PC-3 (cell line): ENCODE results near the gene PEX5L. TPM values are rescaled to one million over a fixed set of nuclear protein-coding genes. Genes with fewer than 3 reads are reported as not detected.

Experiments
- ATAC-seq: fragments of 200-7000 bp; cut with Tn5 transposase; 2 replicates; pipeline ENCODE4 v1.9.1; 2020; ENCODE audit warnings: mild to moderate bottlenecking, moderate library complexity
- BruUV-seq: library from RNA; stranded (reverse); fragments of 400-500 nt; replicated peaks from 2 replicates; lab custom pipeline; 2021; lab: Mats Ljungman, UMichigan
- CTCF ChIA-PET: fragments of 300-600 bp; sonication (Branson Sonifier 250); formaldehyde crosslinking; loops from one replicate; lab custom pipeline; 2022; ENCODE audit warnings: antibody characterized with exemption; lab: Charles Lee
- POLR2A ChIA-PET: fragments of 300-600 bp; sonication (Branson Sonifier 250); formaldehyde crosslinking; loops from one replicate; lab custom pipeline; 2022; ENCODE audit warnings: antibody characterized with exemption; ENCODE audit not compliant: unreplicated experiment; lab: Charles Lee
- DNase-seq: peaks from one replicate; pipeline ENCODE4 v3.0.0-alpha.2; 2015
- H2AFZ ChIP-seq: fragments of 300-600 bp; sonication (generic); 2 replicates; pipeline ENCODE4 v1.6.0; 2016; ENCODE audit warnings: antibody characterized with exemption, low read length
- H3F3A ChIP-seq: fragments of 300-600 bp; sonication (generic); one replicate; pipeline ENCODE4 v1.6.0; 2017; ENCODE audit warnings: antibody characterized with exemption, low read length, control low read depth, mild to moderate bottlenecking; ENCODE audit not compliant: unreplicated experiment
- H3K27ac ChIP-seq: fragments of 300-600 bp; sonication (generic); 2 replicates; pipeline ENCODE4 v1.5.1; 2016; ENCODE audit warnings: mild to moderate bottlenecking, low read length
- H3K27me3 ChIP-seq: fragments of 300-600 bp; sonication (generic); 2 replicates; pipeline ENCODE4 v1.6.1; 2016; ENCODE audit warnings: low read length, mixed read lengths
- H3K36me3 ChIP-seq: fragments of 300-600 bp; sonication (generic); 2 replicates; pipeline ENCODE4 v1.6.1; 2016; ENCODE audit warnings: low read depth, mixed run types, low read length, mixed read lengths
- H3K4me1 ChIP-seq: fragments of 300-600 bp; sonication (generic); 2 replicates; pipeline ENCODE4 v1.5.1; 2016; ENCODE audit warnings: low read length; ENCODE audit not compliant: insufficient read depth
- H3K4me2 ChIP-seq: fragments of 300-600 bp; sonication (generic); 2 replicates; pipeline ENCODE4 v1.6.0; 2016; ENCODE audit warnings: low read length
- H3K4me3 ChIP-seq: fragments of 300-600 bp; sonication (generic); 2 replicates; pipeline ENCODE4 v1.5.1; 2016; ENCODE audit warnings: mild to moderate bottlenecking, low read length, mixed read lengths
- H3K79me2 ChIP-seq: fragments of 300-600 bp; sonication (generic); 2 replicates; pipeline ENCODE4 v1.6.1; 2017; ENCODE audit warnings: low read length, mixed read lengths
- H3K9ac ChIP-seq: fragments of 300-600 bp; sonication (generic); 2 replicates; pipeline ENCODE4 v1.6.0; 2016; ENCODE audit warnings: mild to moderate bottlenecking, low read length
- H3K9me2 ChIP-seq: fragments of 300-600 bp; sonication (generic); replicated peaks from 2 replicates; pipeline ENCODE4 v1.6.1; 2016; ENCODE audit warnings: mixed run types, low read length, mixed read lengths
- H3K9me3 ChIP-seq: fragments of 300-600 bp; sonication (generic); 2 replicates; pipeline ENCODE4 v1.6.1; 2016; ENCODE audit warnings: low read length, mixed read lengths
- H4K20me1 ChIP-seq: fragments of 300-600 bp; sonication (generic); 2 replicates; pipeline ENCODE4 v1.6.1; 2016; ENCODE audit warnings: low read length, mixed read lengths
- CTCF ChIP-seq: fragments of 300-600 bp; sonication (generic); conservative IDR thresholded peaks from 2 replicates; pipeline ENCODE4 v1.5.1; 2017; ENCODE audit warnings: antibody characterized with exemption, low read depth, mild to moderate bottlenecking, low read length
- EZH2 ChIP-seq: fragments of 300-600 bp; sonication (generic); IDR thresholded peaks from one replicate; pipeline ENCODE4 v1.6.1; 2017; ENCODE audit warnings: antibody characterized with exemption, mild to moderate bottlenecking, low read length; ENCODE audit not compliant: unreplicated experiment
- EZH2phosphoT487 ChIP-seq: fragments of 300-600 bp; sonication (generic); IDR thresholded peaks from 2 replicates; pipeline ENCODE4 v1.6.1; 2018; ENCODE audit warnings: mild to moderate bottlenecking, antibody characterized with exemption, low read length, borderline replicate concordance
- intact Hi-C: fragments of 100-400 bp; cut with micrococcal nuclease; formaldehyde crosslinking; loops from 2 replicates; pipeline ENCODE4 v1.9.0; 2023
- total RNA-seq: library from RNA; depleted of rRNA; stranded (reverse); fragments of >200 nt; gene quantifications from 2 replicates; pipeline ENCODE4 v1.2.3, GENCODE V29; 2014

Gene PEX5L
- total RNA-seq, 1 experiment from 2014 or later, result 0.69 TPM

- Histone ChIP-seq H3K9me2 (0 out of 2 replicates have a peak, but pooled peaks cover 3% of the 10 kb centered on the region), H3F3A (no peaks in the 10 kb centered on the region), H4K20me1 (no peaks in the 10 kb centered on the region), H3K36me3 (no peaks in the 10 kb centered on the region), H3K9ac (no peak overlapping the region), H3K79me2 (no peaks in the 10 kb centered on the region), H3K4me3 (no peak overlapping the region), H3K4me2 (no peak overlapping the region), H2AFZ (no peak overlapping the region), H3K27me3 (no peaks in the 10 kb centered on the region), H3K27ac (no peak overlapping the region), H3K9me3 (no peaks in the 10 kb centered on the region), H3K4me1 (no peaks in the 10 kb centered on the region)
- intact Hi-C loops, result no loop called here
- ATAC-seq (no peak), DNase-seq (no peak)
- BruUV-seq, result no TSS peak
- ChIA-PET POLR2A (no interaction called here), CTCF (interaction anchor here (0.6 kb wide), 1 partner anchor 423 kb away, joined by 4 read pairs; no protein-coding TSS in a partner anchor)
- TF ChIP-seq CTCF (no peak), EZH2 (no peak), EZH2phosphoT487 (no peak)
Measured at GRCh38 chr3:180072786-180073185, 36.0 kb upstream of the PEX5L start.

- ChIA-PET CTCF (no interaction called here), POLR2A (interaction anchor here (0.6 kb wide), 1 partner anchor 38 kb away, joined by 3 read pairs; no protein-coding TSS in a partner anchor)
- Histone ChIP-seq H3K27me3 (no peaks in the 10 kb centered on the region), H3K27ac (no peak overlapping the region), H2AFZ (no peak overlapping the region), H3F3A (no peaks in the 10 kb centered on the region), H3K9ac (no peak overlapping the region), H3K4me1 (no peaks in the 10 kb centered on the region), H3K9me3 (no peaks in the 10 kb centered on the region), H3K4me2 (no peak overlapping the region), H3K79me2 (no peaks in the 10 kb centered on the region), H3K4me3 (no peak overlapping the region), H4K20me1 (no peaks in the 10 kb centered on the region), H3K36me3 (no peaks in the 10 kb centered on the region), H3K9me2 (0 out of 2 replicates have a peak, but pooled peaks cover 3% of the 10 kb centered on the region)
- TF ChIP-seq EZH2phosphoT487, result no peak
- TF ChIP-seq EZH2, result no peak
- TF ChIP-seq CTCF, result no peak
- intact Hi-C loops, result no loop called here
- DNase-seq, result no peak
- no TSS peak for BruUV-seq
- no peak for ATAC-seq
Measured at GRCh38 chr3:180070925-180071324, 34.2 kb upstream of the PEX5L start.

- no TSS peak for BruUV-seq
- Histone ChIP-seq H3F3A (no peaks in the 10 kb centered on the region), H3K27ac (no peak overlapping the region), H3K9me3 (no peaks in the 10 kb centered on the region), H3K9ac (no peak overlapping the region), H3K36me3 (no peaks in the 10 kb centered on the region), H3K27me3 (no peaks in the 10 kb centered on the region), H3K79me2 (no peaks in the 10 kb centered on the region), H3K4me2 (no peak overlapping the region), H3K4me3 (no peak overlapping the region), H3K9me2 (0 out of 2 replicates have a peak, but pooled peaks cover 3% of the 10 kb centered on the region), H4K20me1 (no peaks in the 10 kb centered on the region), H2AFZ (no peak overlapping the region), H3K4me1 (peaks cover 14% of the 10 kb centered on the region)
- CTCF ChIA-PET, result no interaction called here
- intact Hi-C loops, result no loop called here
- TF ChIP-seq EZH2 (no peak), CTCF (no peak), EZH2phosphoT487 (no peak)
- ATAC-seq (no peak), DNase-seq (no peak)
- POLR2A ChIA-PET, result no interaction called here
Measured at GRCh38 chr3:180068023-180068422, 31.3 kb upstream of the PEX5L start.
